Tibial artery (tissue), 4 donors: ENCODE measurements around the gene IVD.

Experiments used
- DNase-seq, 2 donors: peaks; one replicate each; pipeline ENCODE4 v3.0.0-alpha.2; 2019
- H3K27ac ChIP-seq, 2 donors: fragments of 200-600 bp; sonication (generic) in 1 of 2; 1 replicate in 1 of 2; 2 replicates in 1 of 2; pipeline ENCODE4 v1.5.1; 2018 to 2019; ENCODE audit warnings: mild to moderate bottlenecking in 1 of 2
- H3K27me3 ChIP-seq, 2 donors: fragments of 200-600 bp; sonication (generic) in 1 of 2; one replicate each; pipeline versions ENCODE4 v1.5.1 to v1.6.0; 2016 to 2019
- H3K36me3 ChIP-seq, 3 donors: fragments of 200-600 bp; sonication (generic) in 2 of 3; one replicate each; pipeline ENCODE4 v1.5.1; 2016 to 2019; ENCODE audit warnings: mild to moderate bottlenecking in 2 of 3
- H3K4me1 ChIP-seq, 4 donors: fragments of 200-600 bp; sonication (generic) in 2 of 4; 1 replicate in 3 of 4; 2 replicates in 1 of 4; pipeline ENCODE4 v1.5.1; 2016 to 2019
- H3K4me3 ChIP-seq, 2 donors: fragments of 200-600 bp; sonication (generic) in 1 of 2; 1 replicate in 1 of 2; 2 replicates in 1 of 2; pipeline ENCODE4 v1.5.1; 2018 to 2019; ENCODE audit warnings: mild to moderate bottlenecking in 2 of 2
- H3K9me3 ChIP-seq, 3 donors: fragments of 200-600 bp; sonication (generic) in 1 of 3; one replicate each; pipeline ENCODE4 v1.5.1; 2016 to 2019
- intact Hi-C: fragments of 100-400 bp; cut with DNase I; formaldehyde crosslinking; loops from one replicate; pipeline ENCODE4 v1.15.0; 2023; ENCODE audit warnings: low total_unique reads
- TF ChIP-seq, protein P1 (sequence below), 2 experiments: fragments of 200-600 bp in 1 of 2; fragments of 450-650 bp in 1 of 2; IDR thresholded peaks; one replicate each; pipeline ENCODE4 v1.5.1; 2017 to 2019; ENCODE audit warnings: antibody characterized with exemption in 2 of 2, mild to moderate bottlenecking in 1 of 2, moderate library complexity in 1 of 2

Gene IVD

GRCh38 chr15:40392986-40393948 is 12.3 kb upstream of the IVD start:
- no peaks in the 10 kb centered on the region for H3K27me3 ChIP-seq
- H3K4me3 ChIP-seq, result no peak overlapping the region
- TF ChIP-seq, protein P1, sequence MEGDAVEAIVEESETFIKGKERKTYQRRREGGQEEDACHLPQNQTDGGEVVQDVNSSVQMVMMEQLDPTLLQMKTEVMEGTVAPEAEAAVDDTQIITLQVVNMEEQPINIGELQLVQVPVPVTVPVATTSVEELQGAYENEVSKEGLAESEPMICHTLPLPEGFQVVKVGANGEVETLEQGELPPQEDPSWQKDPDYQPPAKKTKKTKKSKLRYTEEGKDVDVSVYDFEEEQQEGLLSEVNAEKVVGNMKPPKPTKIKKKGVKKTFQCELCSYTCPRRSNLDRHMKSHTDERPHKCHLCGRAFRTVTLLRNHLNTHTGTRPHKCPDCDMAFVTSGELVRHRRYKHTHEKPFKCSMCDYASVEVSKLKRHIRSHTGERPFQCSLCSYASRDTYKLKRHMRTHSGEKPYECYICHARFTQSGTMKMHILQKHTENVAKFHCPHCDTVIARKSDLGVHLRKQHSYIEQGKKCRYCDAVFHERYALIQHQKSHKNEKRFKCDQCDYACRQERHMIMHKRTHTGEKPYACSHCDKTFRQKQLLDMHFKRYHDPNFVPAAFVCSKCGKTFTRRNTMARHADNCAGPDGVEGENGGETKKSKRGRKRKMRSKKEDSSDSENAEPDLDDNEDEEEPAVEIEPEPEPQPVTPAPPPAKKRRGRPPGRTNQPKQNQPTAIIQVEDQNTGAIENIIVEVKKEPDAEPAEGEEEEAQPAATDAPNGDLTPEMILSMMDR (IDR thresholded peaks at IDR 0.05), result no peak
- peaks cover 11 to 61% (median 47%) of the 10 kb centered on the region in 3 donors for H3K36me3 ChIP-seq
- H3K9me3 ChIP-seq, result no peaks in the 10 kb centered on the region
- intact Hi-C loops, result no loop called here
- no peak overlapping the region for H3K27ac ChIP-seq
- DNase-seq, result no peak
- no peaks in the 10 kb centered on the region for H3K4me1 ChIP-seq

- no peak overlapping the region for H3K4me3 ChIP-seq
- intact Hi-C loops, result no loop called here
- H3K9me3 ChIP-seq, result no peaks in the 10 kb centered on the region
- no peak overlapping the region for H3K27ac ChIP-seq
- H3K27me3 ChIP-seq, result no peaks in the 10 kb centered on the region
- DNase-seq, result no peak
- peaks cover 0 to 22% (median 11%) of the 10 kb centered on the region in 3 donors for H3K36me3 ChIP-seq
- TF ChIP-seq, protein P1 (IDR thresholded peaks at IDR 0.05), result no peak
- no peaks in the 10 kb centered on the region for H3K4me1 ChIP-seq
Measured at GRCh38 chr15:40397688-40398412, 7.7 kb upstream of the IVD start.

- Histone ChIP-seq H3K9me3 (no peaks in the 10 kb centered on the region), H3K27ac (no peak overlapping the region), H3K36me3 (peaks cover 0 to 16% (median 6%) of the 10 kb centered on the region in 3 donors), H3K27me3 (no peaks in the 10 kb centered on the region), H3K4me1 (no peaks in the 10 kb centered on the region), H3K4me3 (no peak overlapping the region)
- peak in 1 of 2 donors; percentile 38 for DNase-seq
- TF ChIP-seq, protein P1 (IDR thresholded peaks at IDR 0.05), result no peak
- intact Hi-C loops, result no loop called here
Measured at GRCh38 chr15:40398413-40398873, 7.2 kb upstream of the IVD start.

DNA sequence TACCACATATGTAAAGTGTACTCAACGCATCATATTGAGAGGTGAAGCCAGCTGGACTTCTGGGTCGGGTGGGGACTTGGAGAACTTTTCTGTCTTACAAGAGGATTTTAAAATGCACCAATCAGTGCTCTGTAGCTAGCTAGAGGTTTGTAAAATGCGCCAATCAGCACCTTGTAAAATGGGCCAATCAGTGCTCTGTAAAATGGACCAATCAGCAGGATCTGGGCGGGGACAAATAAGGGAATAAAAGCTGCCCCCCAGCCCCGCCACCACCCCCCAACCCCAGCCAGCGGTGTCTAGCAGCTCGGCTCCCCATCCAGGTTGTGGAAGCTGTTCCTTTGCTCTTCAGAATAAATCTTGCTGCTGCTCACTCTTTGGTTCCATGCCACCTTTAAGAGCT is 6.2 kb upstream of the IVD start:
- Histone ChIP-seq H3K36me3 (peaks cover 0 to 8% (median 0%) of the 10 kb centered on the region in 3 donors), H3K9me3 (no peaks in the 10 kb centered on the region), H3K27me3 (no peaks in the 10 kb centered on the region), H3K4me3 (no peak overlapping the region), H3K27ac (no peak overlapping the region), H3K4me1 (no peaks in the 10 kb centered on the region)
- TF ChIP-seq, protein P1 (IDR thresholded peaks at IDR 0.05), result no peak
- intact Hi-C loops, result no loop called here
- no peak for DNase-seq

DNA sequence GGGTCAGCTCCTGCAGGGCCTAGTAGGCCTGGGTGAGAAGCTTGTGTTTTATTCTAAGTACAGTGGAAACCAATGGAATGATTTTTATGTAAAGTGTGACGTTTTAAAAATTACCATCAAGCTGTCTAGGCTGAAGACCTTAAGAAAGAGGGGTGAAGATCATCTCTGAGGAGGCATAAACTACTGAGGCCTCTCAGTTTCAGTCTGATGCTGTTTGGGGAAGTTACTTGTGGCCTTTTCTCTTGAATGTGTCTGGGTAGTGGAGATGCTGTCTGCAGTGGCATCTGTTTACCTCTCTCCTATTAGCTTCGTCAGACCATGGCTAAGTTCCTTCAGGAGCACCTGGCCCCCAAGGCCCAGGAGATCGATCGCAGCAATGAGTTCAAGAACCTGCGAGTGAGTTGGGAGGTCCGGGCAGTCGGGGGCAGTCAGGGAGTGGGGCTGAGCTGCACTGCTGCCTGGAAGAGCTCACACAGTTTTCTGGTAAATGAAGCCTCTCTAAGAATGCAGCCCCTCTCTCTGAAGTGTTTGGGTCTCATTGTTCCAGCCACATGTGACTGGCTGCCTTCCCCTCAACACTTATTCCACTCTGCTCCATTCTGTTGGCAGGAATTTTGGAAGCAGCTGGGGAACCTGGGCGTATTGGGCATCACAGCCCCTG is 1.9 kb downstream of the IVD start:
- Histone ChIP-seq H3K4me1 (peaks cover 0 to 25% (median 18%) of the 10 kb centered on the region in 4 donors), H3K27ac (no peak overlapping the region), H3K27me3 (no peaks in the 10 kb centered on the region), H3K9me3 (no peaks in the 10 kb centered on the region), H3K4me3 (no peak overlapping the region), H3K36me3 (peaks cover 17 to 37% (median 25%) of the 10 kb centered on the region in 3 donors)
- intact Hi-C loops, result no loop called here
- DNase-seq, result no peak
- TF ChIP-seq, protein P1 (IDR thresholded peaks at IDR 0.05), result no peak
